HepG2 (cell line): ENCODE data around the gene MRPL48. TPM values are rescaled to one million over a fixed set of nuclear protein-coding genes. Genes with fewer than 3 reads are reported as not detected.

Source experiments
- BHLHE40 ChIP-seq: IDR thresholded peaks from 2 replicates; pipeline ENCODE4 v1.6.1; 2011; ENCODE audit warnings: low read length, improper control_type of control experiment
- CREM ChIP-seq, 2 experiments: sonication (generic) in 1 of 2; formaldehyde crosslinking in 1 of 2; IDR thresholded peaks; 2 replicates each; pipeline versions ENCODE4 v1.4.0 to v1.6.1; 2016 to 2020; ENCODE audit warnings: antibody characterized with exemption in 1 of 2, mild to moderate bottlenecking in 1 of 2, missing genetic modification reagents in 1 of 2
- E2F5 ChIP-seq: sonication (generic); formaldehyde crosslinking; conservative IDR thresholded peaks from 2 replicates; pipeline ENCODE4 v1.4.0; 2020; ENCODE audit warnings: missing genetic modification reagents
- ETS1 ChIP-seq: sonication (generic); formaldehyde crosslinking; IDR thresholded peaks from 2 replicates; pipeline ENCODE4 v1.4.0; 2020; ENCODE audit warnings: missing genetic modification reagents
- MAX ChIP-seq: IDR thresholded peaks from 2 replicates; pipeline ENCODE4 v1.6.1; 2012; ENCODE audit warnings: inconsistent platforms
- MEF2D ChIP-seq: sonication (generic); formaldehyde crosslinking; IDR thresholded peaks from 2 replicates; pipeline ENCODE4 v1.5.1; 2020; ENCODE audit warnings: mild to moderate bottlenecking, missing genetic modification reagents
- PAXIP1 ChIP-seq: sonication (generic); formaldehyde crosslinking; conservative IDR thresholded peaks from 2 replicates; pipeline ENCODE4 v1.4.0; 2020; ENCODE audit warnings: mild to moderate bottlenecking, missing genetic modification reagents, moderate library complexity
- TCF7L2 ChIP-seq: IDR thresholded peaks from 2 replicates; pipeline ENCODE4 v1.6.1; 2011; ENCODE audit warnings: mild to moderate bottlenecking, low read depth, low read length, moderate library complexity
- ZC3H13 ChIP-seq: sonication (generic); formaldehyde crosslinking; IDR thresholded peaks from 2 replicates; pipeline ENCODE4 v1.8.1; 2023; ENCODE audit warnings: mild to moderate bottlenecking, missing genetic modification reagents, moderate library complexity
- ZMYM3 ChIP-seq: sonication (generic); formaldehyde crosslinking; IDR thresholded peaks from 2 replicates; pipeline ENCODE4 v1.5.1; 2020; ENCODE audit warnings: mild to moderate bottlenecking, missing genetic modification reagents
- ZMYM4 ChIP-seq: sonication (generic); formaldehyde crosslinking; IDR thresholded peaks from 2 replicates; pipeline ENCODE4 v1.8.1; 2023; ENCODE audit warnings: mild to moderate bottlenecking, missing genetic modification reagents
- ZNF205 ChIP-seq: IDR thresholded peaks from 2 replicates; pipeline ENCODE4 v1.6.1; 2018; ENCODE audit warnings: missing biosample characterization, missing genetic modification reagents
- ZNF256 ChIP-seq: sonication (generic); formaldehyde crosslinking; conservative IDR thresholded peaks from 2 replicates; pipeline ENCODE4 v1.4.0; 2020; ENCODE audit warnings: missing genetic modification reagents
- ZNF343 ChIP-seq: sonication (generic); formaldehyde crosslinking; IDR thresholded peaks from 2 replicates; pipeline ENCODE4 v1.4.0; 2020; ENCODE audit warnings: mild to moderate bottlenecking, missing genetic modification reagents
- ZNF451 ChIP-seq: sonication (generic); formaldehyde crosslinking; IDR thresholded peaks from 2 replicates; pipeline ENCODE4 v1.5.0; 2020; ENCODE audit warnings: mild to moderate bottlenecking, missing genetic modification reagents
- ZNF687 ChIP-seq: sonication (generic); formaldehyde crosslinking; IDR thresholded peaks from 2 replicates; pipeline ENCODE4 v1.5.1; 2020; ENCODE audit warnings: mild to moderate bottlenecking, missing genetic modification reagents, moderate library complexity
- ZNF841 ChIP-seq: sonication (generic); formaldehyde crosslinking; IDR thresholded peaks from 2 replicates; pipeline ENCODE4 v1.8.1; 2023; ENCODE audit warnings: missing genetic modification reagents, borderline replicate concordance
- polyA plus RNA-seq, 8 experiments: library from polyadenylated mRNA; depleted of rRNA in 3 of 8; stranded (reverse) in 7 of 8; unstranded in 1 of 8; fragments of >200 nt; fragmentation: Illumina TruSeq in 4 of 8; extraction: Trizol in 4 of 8; gene quantifications; 2 replicates each; pipeline versions ENCODE4 v1.2.1 to v1.2.3, GENCODE V29; 2011 to 2016; ENCODE audit warnings: low read depth in 4 of 8, missing spikeins in 1 of 8, mixed read lengths in 1 of 8; ENCODE audit not compliant: insufficient read depth in 1 of 8
- total RNA-seq, 5 experiments: library from RNA; depleted of rRNA; stranded (reverse); fragments of >200 nt; fragmentation: Illumina TruSeq; extraction: Trizol; gene quantifications; 2 replicates each; pipeline ENCODE4 v1.2.3, GENCODE V29; 2016; ENCODE audit warnings: low read depth in 1 of 5

The MRPL48 gene
- total and polyA plus RNA-seq, 2 of the 13 experiments (the other 11 are each of a cell fraction or from before 2014, with no cell fraction given): 61.2 to 67.9 TPM

- TF ChIP-seq ETS1 (CRISPR knock-in tag) (no peak), E2F5 (CRISPR knock-in tag) (no peak), TCF7L2 (no peak), ZC3H13 (CRISPR knock-in tag) (no peak), BHLHE40 (no peak), ZMYM3 (CRISPR knock-in tag) (peak; percentile 83), ZNF343 (CRISPR knock-in tag) (no peak), ZMYM4 (0 out of 2 replicates have a peak, but pooled peaks have one; percentile 29), PAXIP1 (peak; percentile 61), ZNF205 (CRISPR knock-in tag) (no peak), CREM (IDR thresholded peaks at IDR 0.05) (no peak), CREM (CRISPR knock-in tag; IDR thresholded peaks at IDR 0.05) (no peak), ZNF451 (CRISPR knock-in tag) (no peak), ZNF256 (CRISPR knock-in tag) (no peak), MEF2D (CRISPR knock-in tag) (0 out of 2 replicates have a peak, but pooled peaks have one; percentile 25), ZNF687 (CRISPR knock-in tag) (peak; percentile 45; the same call in 1 of the 2 replicates), MAX (0 out of 2 replicates have a peak, but pooled peaks have one; percentile 15), ZNF841 (no peak)
Observed at GRCh38 chr11:73750228-73750627, 37.4 kb upstream of the MRPL48 start (continued).
